A549 (cell line): ENCODE data around the gene NTRK2.

Experiments
- CTCF ChIP-seq: fragments of >200 bp; sonication (Bioruptor Twin); formaldehyde crosslinking; IDR thresholded peaks from 3 replicates; pipeline ENCODE4 v1.5.1; 2016
- EHF ChIP-seq: fragments of 250-450 bp; sonication (Bioruptor Pico); IDR thresholded peaks from 2 replicates; pipeline ENCODE4 v1.5.0; 2020; ENCODE audit warnings: mild to moderate bottlenecking
- EP300 ChIP-seq, 2 experiments: fragments of >200 bp; sonication (Bioruptor Twin); formaldehyde crosslinking; IDR thresholded peaks; 2 replicates in 1 of 2; 3 replicates in 1 of 2; pipeline ENCODE4 v1.6.1; 2016 to 2017
- HOXB13 ChIP-seq: fragments of 250-450 bp; sonication (Bioruptor Pico); IDR thresholded peaks from 2 replicates; pipeline ENCODE4 v1.5.0; 2020; ENCODE audit warnings: low read depth, mild to moderate bottlenecking, moderate library complexity
- HOXB5 ChIP-seq: fragments of 250-450 bp; sonication (Bioruptor Pico); IDR thresholded peaks from 2 replicates; pipeline ENCODE4 v1.5.0; 2020; ENCODE audit warnings: mild to moderate bottlenecking, moderate library complexity
- KDM1A ChIP-seq: fragments of 200-600 bp; sonication (generic); IDR thresholded peaks from 2 replicates; pipeline ENCODE4 v1.6.1; 2016; ENCODE audit warnings: low read depth, mild to moderate bottlenecking
- NR3C1 ChIP-seq: fragments of >200 bp; sonication (Bioruptor Twin); formaldehyde crosslinking; IDR thresholded peaks from 3 replicates; pipeline ENCODE4 v1.6.1; 2017
- POLR2A ChIP-seq: IDR thresholded peaks from 2 replicates; pipeline ENCODE4 v1.6.1; 2012; ENCODE audit warnings: mild to moderate bottlenecking, low read length
- RAD21 ChIP-seq, 2 experiments: fragments of >200 bp in 1 of 2; sonication (Bioruptor Twin) in 1 of 2; formaldehyde crosslinking in 1 of 2; IDR thresholded peaks in 1 of 2; conservative IDR thresholded peaks in 1 of 2; 2 replicates in 1 of 2; 3 replicates in 1 of 2; pipeline ENCODE4 v1.6.1; 2012 to 2018; ENCODE audit warnings: inconsistent platforms in 1 of 2
- RFX5 ChIP-seq: fragments of 450-650 bp; IDR thresholded peaks from 2 replicates; pipeline ENCODE4 v1.7.1; 2014; ENCODE audit warnings: antibody characterized with exemption, mild to moderate bottlenecking, moderate library complexity
- SMC3 ChIP-seq: fragments of >200 bp; sonication (Bioruptor Twin); formaldehyde crosslinking; IDR thresholded peaks from 3 replicates; pipeline ENCODE4 v1.6.1; 2018; ENCODE audit warnings: inconsistent platforms
- SREBF2 ChIP-seq: fragments of 450-650 bp; IDR thresholded peaks from 2 replicates; pipeline ENCODE4 v1.6.1; 2014; ENCODE audit warnings: mild to moderate bottlenecking, moderate library complexity
- ZC3H11A ChIP-seq: fragments of 450-650 bp; IDR thresholded peaks from 2 replicates; pipeline ENCODE4 v1.6.1; 2014; ENCODE audit warnings: antibody characterized with exemption, mild to moderate bottlenecking
- ZNF302 ChIP-seq: fragments of 250-450 bp; sonication (Bioruptor Pico); IDR thresholded peaks from 2 replicates; pipeline ENCODE4 v1.9.0; 2021; ENCODE audit warnings: inconsistent platforms, mild to moderate bottlenecking, moderate library complexity

- TF ChIP-seq ZC3H11A (no peak), HOXB13 (CRISPR knock-in tag) (no peak), RFX5 (no peak), POLR2A (no peak), EP300 (IDR thresholded peaks at IDR 0.05) (no peak), HOXB5 (no peak), ZNF302 (CRISPR knock-in tag) (no peak), CTCF (no peak), SMC3 (no peak), EHF (CRISPR knock-in tag) (no peak), SREBF2 (no peak), KDM1A (no peak), RAD21 (conservative IDR thresholded peaks at IDR 0.05 in 1 of 2, IDR thresholded peaks at IDR 0.05 in 1 of 2) (no peak), NR3C1 (no peak)
These were observed 321.5 kb downstream of the NTRK2 start for GRCh38 chr9:84990850-84991513.
